Hepatocyte (in vitro differentiated cells): Measurements from ENCODE around the gene CWC15. TPM values are rescaled to one million over a fixed set of nuclear protein-coding genes. Genes with fewer than 3 reads are reported as not detected.

ENCODE experiments used
- DNase-seq: peaks from one replicate; pipeline ENCODE4 v3.0.0-alpha.2; 2016; ENCODE audit warnings: low spot score
- H2AFZ ChIP-seq: fragments of 200-600 bp; sonication (generic); 2 replicates; pipeline ENCODE4 v1.6.0; 2016; ENCODE audit warnings: antibody characterized with exemption, mild to moderate bottlenecking
- H3K27ac ChIP-seq: fragments of 200-600 bp; sonication (generic); 2 replicates; pipeline ENCODE4 v1.5.1; 2016; ENCODE audit warnings: mild to moderate bottlenecking
- H3K27me3 ChIP-seq: fragments of 200-600 bp; sonication (generic); 2 replicates; pipeline ENCODE4 v1.6.1; 2016
- H3K36me3 ChIP-seq: fragments of 200-600 bp; sonication (generic); replicated peaks from 2 replicates; pipeline ENCODE4 v1.5.1; 2016; ENCODE audit warnings: low read depth; ENCODE audit not compliant: insufficient read depth
- H3K4me1 ChIP-seq: fragments of 200-600 bp; sonication (generic); 2 replicates; pipeline ENCODE4 v1.5.1; 2016; ENCODE audit warnings: mild to moderate bottlenecking, moderate library complexity; ENCODE audit not compliant: insufficient read depth
- H3K4me2 ChIP-seq: fragments of 200-600 bp; sonication (generic); 2 replicates; pipeline ENCODE4 v1.6.0; 2016
- H3K4me3 ChIP-seq: fragments of 200-600 bp; sonication (generic); 2 replicates; pipeline ENCODE4 v1.5.1; 2016; ENCODE audit warnings: mild to moderate bottlenecking
- H3K79me2 ChIP-seq: fragments of 200-600 bp; sonication (generic); 2 replicates; pipeline ENCODE4 v1.6.0; 2017; ENCODE audit warnings: mild to moderate bottlenecking
- H3K9me2 ChIP-seq: fragments of 200-600 bp; sonication (generic); replicated peaks from 2 replicates; pipeline ENCODE4 v1.6.0; 2017; ENCODE audit warnings: mild to moderate bottlenecking; ENCODE audit not compliant: insufficient read depth
- H3K9me3 ChIP-seq: fragments of 200-600 bp; sonication (generic); 2 replicates; pipeline ENCODE4 v1.5.1; 2016; ENCODE audit warnings: low read depth, mild to moderate bottlenecking
- H4K20me1 ChIP-seq: fragments of 200-600 bp; sonication (generic); 2 replicates; pipeline ENCODE4 v1.6.0; 2016; ENCODE audit warnings: mild to moderate bottlenecking; ENCODE audit not compliant: insufficient read depth, poor library complexity, severe bottlenecking
- CTCF ChIP-seq: fragments of 200-600 bp; sonication (generic); IDR thresholded peaks from 2 replicates; pipeline ENCODE4 v1.5.1; 2016; ENCODE audit warnings: antibody characterized with exemption, mild to moderate bottlenecking; ENCODE audit not compliant: poor library complexity
- EZH2 ChIP-seq: fragments of 200-600 bp; sonication (generic); IDR thresholded peaks from 2 replicates; pipeline ENCODE4 v1.6.1; 2016; ENCODE audit warnings: antibody characterized with exemption, mild to moderate bottlenecking, borderline replicate concordance
- EZH2phosphoT487 ChIP-seq: fragments of 200-600 bp; sonication (generic); IDR thresholded peaks from one replicate; pipeline ENCODE4 v1.6.1; 2018; ENCODE audit warnings: antibody characterized with exemption, mild to moderate bottlenecking, low read depth, moderate library complexity; ENCODE audit not compliant: unreplicated experiment, severe bottlenecking
- WGBS: methylation state at CpG from one replicate; pipeline ENCODE4 v1.1.6; 2016; ENCODE audit warnings: low lambda C conversion rate; ENCODE audit errors: missing lambda C conversion rate; 5-methylcytosine and 5-hydroxymethylcytosine counted together
- polyA plus RNA-seq: library from polyadenylated mRNA; unstranded; fragments of >200 nt; fragmentation: Nextera tagmentation; extraction: Ambion mirVana; gene quantifications from 2 replicates; pipeline ENCODE4 v1.2.1, GENCODE V29; 2016
- total RNA-seq: library from RNA; depleted of rRNA; stranded (reverse); fragments of >200 nt; gene quantifications from 2 replicates; pipeline ENCODE4 v1.2.3, GENCODE V29; 2014

CWC15 gene
- total and polyA plus RNA-seq, 2 experiments from 2014 or later = 57.6 to 58.3 TPM

DNA sequence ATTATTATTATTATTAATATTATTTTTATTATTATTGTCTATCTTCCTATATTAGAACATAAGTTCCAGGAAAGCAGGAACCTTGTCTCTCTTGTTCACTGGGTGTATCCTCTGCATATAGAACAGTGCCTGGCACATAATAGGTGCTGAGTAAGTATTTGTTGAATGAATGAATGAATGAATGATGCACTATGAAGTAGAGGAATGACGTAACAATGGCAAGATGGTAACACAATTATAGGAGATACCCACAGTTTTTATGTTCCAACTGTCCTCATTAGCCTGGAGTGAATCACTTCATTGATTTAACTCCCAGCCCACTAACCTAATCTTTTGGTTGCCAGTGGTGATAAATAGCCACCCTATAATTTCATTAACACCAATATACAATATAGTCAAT is 2.2 kb upstream of the CWC15 start:
- H3K4me2 ChIP-seq = no peak overlapping the region
- no peaks in the 10 kb centered on the region for H3K27me3 ChIP-seq
- WGBS = 97% methylated on average over 1 of the region's 1 CpG
- no peak for DNase-seq
- H3K4me1 ChIP-seq = peaks cover 12% of the 10 kb centered on the region
- no peak for TF ChIP-seq CTCF
- no peak for TF ChIP-seq EZH2phosphoT487
- TF ChIP-seq EZH2 = no peak
- no peaks in the 10 kb centered on the region for H3K9me2 ChIP-seq
- H4K20me1 ChIP-seq = no peaks in the 10 kb centered on the region
- H3K36me3 ChIP-seq = no peaks in the 10 kb centered on the region
- H3K9me3 ChIP-seq = no peaks in the 10 kb centered on the region
- H2AFZ ChIP-seq = no peak overlapping the region
- H3K79me2 ChIP-seq = peaks cover 20% of the 10 kb centered on the region
- no peak overlapping the region for H3K4me3 ChIP-seq
- no peak overlapping the region for H3K27ac ChIP-seq

- Histone ChIP-seq H3K36me3 (no peaks in the 10 kb centered on the region), H3K4me2 (peak overlapping the region; percentile 75), H3K4me3 (peak overlapping the region; percentile 43), H3K79me2 (peaks cover 20% of the 10 kb centered on the region), H3K9me3 (no peaks in the 10 kb centered on the region), H2AFZ (peak overlapping the region; percentile 77), H4K20me1 (no peaks in the 10 kb centered on the region), H3K27ac (no peak overlapping the region), H3K9me2 (no peaks in the 10 kb centered on the region), H3K27me3 (no peaks in the 10 kb centered on the region), H3K4me1 (peaks cover 12% of the 10 kb centered on the region)
- DNase-seq = no peak
- WGBS = 63% methylated on average over 6 of the region's 6 CpGs
- TF ChIP-seq CTCF (no peak), EZH2 (no peak), EZH2phosphoT487 (no peak)
These were observed 822 bp upstream of the CWC15 start for GRCh38 chr11:94974178-94974577.

- Histone ChIP-seq H3K4me3 (peak overlapping the region; percentile 59), H3K9me3 (no peaks in the 10 kb centered on the region), H3K4me2 (peak overlapping the region; percentile 91), H3K27me3 (no peaks in the 10 kb centered on the region), H3K9me2 (no peaks in the 10 kb centered on the region), H4K20me1 (no peaks in the 10 kb centered on the region), H2AFZ (peak overlapping the region; percentile 77), H3K36me3 (no peaks in the 10 kb centered on the region), H3K4me1 (peaks cover 12% of the 10 kb centered on the region), H3K79me2 (peaks cover 20% of the 10 kb centered on the region), H3K27ac (peak overlapping the region; percentile 76)
- 16% methylated on average over 4 of the region's 5 CpGs for WGBS
- DNase-seq = no peak
- TF ChIP-seq CTCF (no peak), EZH2phosphoT487 (no peak), EZH2 (no peak)
These were observed 657 bp downstream of the CWC15 start for GRCh38 chr11:94972700-94973098.
